Sigmoid colon (tissue), 7 donors: ENCODE results near the gene NKPD1. TPM values are rescaled to one million over a fixed set of nuclear protein-coding genes. Genes with fewer than 3 reads are reported as not detected.
"Not testable (repeated sequence)": the region's sequence is repeated elsewhere in the genome, so short reads cannot be mapped to it uniquely, and the experiment has no call there.

Experiments
- DNase-seq: peaks from one replicate; pipeline ENCODE4 v3.0.0-alpha.2; 2019
- H3K27ac ChIP-seq, 4 donors: fragments of 200-600 bp; sonication (generic); one replicate each; pipeline ENCODE4 v1.5.1; 2016 to 2019; ENCODE audit warnings: mild to moderate bottlenecking in 1 of 4
- H3K27me3 ChIP-seq, 3 donors: fragments of 200-600 bp; sonication (generic); one replicate each; pipeline ENCODE4 v1.5.1; 2019; ENCODE audit warnings: mild to moderate bottlenecking in 1 of 3
- H3K36me3 ChIP-seq, 4 donors: fragments of 200-600 bp; sonication (generic); one replicate each; pipeline ENCODE4 v1.5.1; 2016 to 2019
- H3K4me1 ChIP-seq, 4 donors: fragments of 200-600 bp; sonication (generic); one replicate each; pipeline ENCODE4 v1.5.1; 2017 to 2019
- H3K4me3 ChIP-seq, 4 donors: fragments of 200-600 bp; sonication (generic); one replicate each; pipeline ENCODE4 v1.5.1; 2017 to 2019; ENCODE audit warnings: mild to moderate bottlenecking in 2 of 4, moderate library complexity in 1 of 4
- H3K9me3 ChIP-seq, 4 donors: fragments of 200-600 bp in 3 of 4; sonication (generic) in 3 of 4; one replicate each; pipeline versions ENCODE4 v1.5.1 to v1.6.1; 2013 to 2019
- CTCF ChIP-seq, 4 experiments: fragments of 450-650 bp in 3 of 4; fragments of 200-600 bp in 1 of 4; IDR thresholded peaks; one replicate each; pipeline ENCODE4 v1.5.1; 2016 to 2019; ENCODE audit warnings: antibody characterized with exemption in 4 of 4, mild to moderate bottlenecking in 3 of 4, moderate library complexity in 2 of 4
- EP300 ChIP-seq, 4 donors: sonication (generic); formaldehyde crosslinking; IDR thresholded peaks; one replicate each; pipeline ENCODE4 v1.6.1; 2017; ENCODE audit warnings: antibody characterized with exemption in 4 of 4
- POLR2A ChIP-seq, 2 donors: fragments of 450-650 bp; IDR thresholded peaks; one replicate each; pipeline ENCODE4 v1.6.1; 2016; ENCODE audit warnings: antibody characterized with exemption in 2 of 2, mild to moderate bottlenecking in 2 of 2, moderate library complexity in 2 of 2
- POLR2AphosphoS5 ChIP-seq, 4 donors: sonication (generic); formaldehyde crosslinking; IDR thresholded peaks; one replicate each; pipeline ENCODE4 v1.6.1; 2017; ENCODE audit warnings: antibody characterized with exemption in 4 of 4
- WGBS, 2 donors: extraction: QIAGEN DNeasy Blood & Tissue Kit; methylation state at CpG; one replicate each; pipeline ENCODE4 v1.1.7; 2013; 5-methylcytosine and 5-hydroxymethylcytosine counted together
- intact Hi-C: fragments of 100-400 bp; cut with DNase I; formaldehyde crosslinking; loops from one replicate; pipeline ENCODE4 v1.15.1; 2023
- polyA plus RNA-seq, 3 donors: library from polyadenylated mRNA; stranded (reverse); fragments of 200-250 nt; gene quantifications; one replicate each; pipeline ENCODE4 v1.2.3, GENCODE V29; 2013
- total RNA-seq, 4 donors: library from RNA; depleted of rRNA; stranded (reverse); fragments of >200 nt; gene quantifications; one replicate each; pipeline ENCODE4 v1.1.0, GENCODE V29; 2016
- donor health status: healthy with polysubstance abuse.
- donor health status: Bipolar disorder and iron deficiency.
- donor health status: healthy.

The NKPD1 gene
- total and polyA plus RNA-seq, 7 donors, result 0.12 to 0.83 TPM; not detected in 5

GRCh38 chr19:45124021-45124420 lies 36.8 kb downstream of the NKPD1 start:
- Histone ChIP-seq H3K27ac (no peak overlapping the region), H3K4me3 (no peak overlapping the region), H3K27me3 (no peaks in the 10 kb centered on the region), H3K9me3 (no peaks in the 10 kb centered on the region), H3K36me3 (peaks cover 0 to 5% (median 0%) of the 10 kb centered on the region in 4 donors), H3K4me1 (no peaks in the 10 kb centered on the region)
- intact Hi-C loops, result no loop called here
- no peak for DNase-seq
- 58 to 79% methylated on average over 6 of the region's 6 CpGs for WGBS, 2 donors
- no peak for TF ChIP-seq POLR2A (IDR thresholded peaks at IDR 0.05)
- TF ChIP-seq EP300 (IDR thresholded peaks at IDR 0.05), result no peak
- TF ChIP-seq POLR2AphosphoS5 (IDR thresholded peaks at IDR 0.05), result no peak
- no peak for TF ChIP-seq CTCF (IDR thresholded peaks at IDR 0.05)

- DNase-seq, result no peak
Measured at GRCh38 chr19:45123440-45123850, 37.3 kb downstream of the NKPD1 start.

GRCh38 chr19:45122832-45123231 lies 38.0 kb downstream of the NKPD1 start:
- no peak for TF ChIP-seq CTCF (IDR thresholded peaks at IDR 0.05)
- no peak for TF ChIP-seq POLR2A (IDR thresholded peaks at IDR 0.05)
- no peak for TF ChIP-seq POLR2AphosphoS5 (IDR thresholded peaks at IDR 0.05)
- TF ChIP-seq EP300 (IDR thresholded peaks at IDR 0.05), result no peak
- no peak for DNase-seq
- H3K4me3 ChIP-seq, result no peak overlapping the region
- no peaks in the 10 kb centered on the region for H3K27me3 ChIP-seq
- no peak overlapping the region for H3K27ac ChIP-seq
- WGBS, 2 donors, result 78 to 85% methylated on average over 6 of the region's 6 CpGs
- H3K4me1 ChIP-seq, result peaks cover 0 to 7% (median 1%) of the 10 kb centered on the region in 4 donors
- intact Hi-C loops, result no loop called here
- H3K9me3 ChIP-seq, result no peaks in the 10 kb centered on the region
- H3K36me3 ChIP-seq, result peaks cover 0 to 5% (median 0%) of the 10 kb centered on the region in 4 donors

More at GRCh38 chr19:45123440-45123850, 37.3 kb downstream of the NKPD1 start:
- H3K9me3 ChIP-seq, result no peaks in the 10 kb centered on the region
- WGBS, 2 donors, result 17 to 67% methylated on average over 9 of the region's 9 CpGs
- H3K4me3 ChIP-seq, result no peak overlapping the region
- H3K27me3 ChIP-seq, result no peaks in the 10 kb centered on the region
- H3K36me3 ChIP-seq, result peaks cover 0 to 5% (median 0%) of the 10 kb centered on the region in 4 donors
- intact Hi-C loops, result no loop called here
- no peak overlapping the region for H3K27ac ChIP-seq
- peaks cover 0 to under 1% (median 0%) of the 10 kb centered on the region in 4 donors for H3K4me1 ChIP-seq
- TF ChIP-seq CTCF (IDR thresholded peaks at IDR 0.05) (no peak), EP300 (IDR thresholded peaks at IDR 0.05) (no peak), POLR2A (IDR thresholded peaks at IDR 0.05) (no peak), POLR2AphosphoS5 (IDR thresholded peaks at IDR 0.05) (no peak)

- no peak for TF ChIP-seq CTCF (IDR thresholded peaks at IDR 0.05)
- TF ChIP-seq POLR2AphosphoS5 (IDR thresholded peaks at IDR 0.05), result no peak
- TF ChIP-seq EP300 (IDR thresholded peaks at IDR 0.05), result no peak
- TF ChIP-seq POLR2A (IDR thresholded peaks at IDR 0.05), result no peak
- intact Hi-C loops, result no loop called here
- WGBS, 2 donors, result 73 to 77% methylated on average over 11 of the region's 11 CpGs
- Histone ChIP-seq H3K27ac (no peak overlapping the region), H3K9me3 (no peaks in the 10 kb centered on the region), H3K4me3 (no peak overlapping the region), H3K4me1 (peaks cover 0 to 16% (median 9%) of the 10 kb centered on the region in 4 donors), H3K36me3 (peaks cover 0 to 5% (median 0%) of the 10 kb centered on the region in 4 donors), H3K27me3 (no peaks in the 10 kb centered on the region)
- no peak for DNase-seq
Measured at GRCh38 chr19:45121827-45122345, 38.9 kb downstream of the NKPD1 start.

- H3K27me3 ChIP-seq, result no peaks in the 10 kb centered on the region
- intact Hi-C loops, result no loop called here
- DNase-seq, result no peak
- peaks cover 0 to 5% (median 0%) of the 10 kb centered on the region in 4 donors for H3K36me3 ChIP-seq
- H3K9me3 ChIP-seq, result no peaks in the 10 kb centered on the region
- H3K27ac ChIP-seq, result no peak overlapping the region
- H3K4me3 ChIP-seq, result no peak overlapping the region
- no peak for TF ChIP-seq POLR2AphosphoS5 (IDR thresholded peaks at IDR 0.05)
- no peak for TF ChIP-seq CTCF (IDR thresholded peaks at IDR 0.05)
- TF ChIP-seq EP300 (IDR thresholded peaks at IDR 0.05), result no peak
- no peak for TF ChIP-seq POLR2A (IDR thresholded peaks at IDR 0.05)
- H3K4me1 ChIP-seq, result peaks cover 0 to 24% (median 14%) of the 10 kb centered on the region in 4 donors
- WGBS, 2 donors, result 27 to 68% methylated on average over 6 of the region's 6 CpGs
Measured at GRCh38 chr19:45119582-45119981, 41.2 kb downstream of the NKPD1 start.

- H3K9me3 ChIP-seq, H3K27me3 ChIP-seq, intact Hi-C loops, H3K27ac ChIP-seq, DNase-seq, H3K4me3 ChIP-seq, H3K36me3 ChIP-seq: not testable (repeated sequence)
- peaks cover 0 to 24% (median 14%) of the 10 kb centered on the region in 4 donors for H3K4me1 ChIP-seq
- WGBS, 2 donors, result 11 to 28% methylated on average over 18 of the region's 18 CpGs
Measured at GRCh38 chr19:45118591-45119355, 42.0 kb downstream of the NKPD1 start.
